ENCODE data around the gene CDNF.
"Not testable (repeated sequence)": the region's sequence is repeated elsewhere in the genome, so short reads cannot be mapped to it uniquely, and the experiment has no call there.

Gene CDNF

GRCh38 chr10:14876764-14877163 lies 38.9 kb upstream of the CDNF start:
- TF ChIP-seq ZFX (IDR thresholded peaks at IDR 0.05): no peak
- TF ChIP-seq, protein P1, sequence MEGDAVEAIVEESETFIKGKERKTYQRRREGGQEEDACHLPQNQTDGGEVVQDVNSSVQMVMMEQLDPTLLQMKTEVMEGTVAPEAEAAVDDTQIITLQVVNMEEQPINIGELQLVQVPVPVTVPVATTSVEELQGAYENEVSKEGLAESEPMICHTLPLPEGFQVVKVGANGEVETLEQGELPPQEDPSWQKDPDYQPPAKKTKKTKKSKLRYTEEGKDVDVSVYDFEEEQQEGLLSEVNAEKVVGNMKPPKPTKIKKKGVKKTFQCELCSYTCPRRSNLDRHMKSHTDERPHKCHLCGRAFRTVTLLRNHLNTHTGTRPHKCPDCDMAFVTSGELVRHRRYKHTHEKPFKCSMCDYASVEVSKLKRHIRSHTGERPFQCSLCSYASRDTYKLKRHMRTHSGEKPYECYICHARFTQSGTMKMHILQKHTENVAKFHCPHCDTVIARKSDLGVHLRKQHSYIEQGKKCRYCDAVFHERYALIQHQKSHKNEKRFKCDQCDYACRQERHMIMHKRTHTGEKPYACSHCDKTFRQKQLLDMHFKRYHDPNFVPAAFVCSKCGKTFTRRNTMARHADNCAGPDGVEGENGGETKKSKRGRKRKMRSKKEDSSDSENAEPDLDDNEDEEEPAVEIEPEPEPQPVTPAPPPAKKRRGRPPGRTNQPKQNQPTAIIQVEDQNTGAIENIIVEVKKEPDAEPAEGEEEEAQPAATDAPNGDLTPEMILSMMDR (conservative IDR thresholded peaks at IDR 0.05): no peak
- no peak overlapping the region for H3K27ac ChIP-seq

GRCh38 chr10:14875941-14876340 lies 38.1 kb upstream of the CDNF start:
- H3K27ac ChIP-seq: no peak overlapping the region
- TF ChIP-seq, protein P1 (conservative IDR thresholded peaks at IDR 0.05): no peak

DNA sequence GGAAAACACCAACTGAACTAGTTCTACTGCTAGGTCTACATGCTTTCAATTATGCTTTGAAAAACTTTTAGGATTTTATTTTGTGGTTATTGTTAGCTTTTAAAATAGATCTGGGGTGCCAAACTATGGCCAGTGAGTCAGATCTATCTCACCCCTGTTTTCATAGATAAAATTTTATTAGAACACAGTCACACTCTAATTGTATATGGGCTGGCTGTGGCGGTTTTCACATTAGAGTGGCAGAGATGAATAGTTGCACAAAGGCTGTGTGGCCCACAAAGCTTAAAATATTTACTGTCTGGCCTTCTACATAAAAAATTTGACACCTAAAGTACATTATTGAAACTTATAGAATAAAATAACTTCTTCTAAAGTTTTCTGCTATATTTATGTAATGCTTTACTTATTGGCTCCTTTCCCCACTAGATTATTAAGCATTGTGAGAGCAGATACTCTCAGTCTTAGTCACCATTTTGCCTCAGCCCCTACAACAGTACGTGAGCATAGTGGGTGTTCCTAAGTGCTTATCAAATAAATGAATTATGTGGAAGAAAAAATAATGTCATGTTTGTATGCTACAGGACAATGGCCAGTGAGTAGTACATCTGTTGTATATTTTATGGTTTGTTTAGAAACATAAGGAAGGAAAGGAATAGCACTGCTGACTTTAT lies 35.4 kb upstream of the CDNF start:
- H3K27ac ChIP-seq: no peak overlapping the region

GRCh38 chr10:14864871-14865270 lies 27.0 kb upstream of the CDNF start:
- not testable (repeated sequence) for H3K27ac ChIP-seq

More for the DNA sequence above, 35.4 kb upstream of the CDNF start:
- no peak for TF ChIP-seq ZFX (IDR thresholded peaks at IDR 0.05)
- TF ChIP-seq, protein P1 (conservative IDR thresholded peaks at IDR 0.05): no peak

DNA sequence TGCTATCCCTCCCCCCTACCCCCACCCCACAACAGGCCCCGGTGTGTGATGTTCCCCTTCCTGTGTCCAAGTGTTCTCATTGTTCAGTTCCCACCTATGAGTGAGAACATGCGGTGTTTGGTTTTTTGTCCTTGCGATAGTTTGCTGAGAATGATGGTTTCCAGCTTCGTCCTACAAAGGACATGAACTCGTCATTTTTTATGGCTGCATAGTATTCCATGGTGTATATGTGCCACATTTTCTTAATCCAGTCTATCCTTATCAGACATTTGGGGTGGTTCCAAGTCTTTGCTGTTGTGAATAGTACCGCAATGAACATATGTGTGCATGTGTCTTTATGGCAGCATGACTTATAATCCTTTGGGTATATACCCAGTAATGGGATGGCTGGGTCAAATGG lies 26.6 kb upstream of the CDNF start:
- not testable (repeated sequence) for H3K27ac ChIP-seq

DNA sequence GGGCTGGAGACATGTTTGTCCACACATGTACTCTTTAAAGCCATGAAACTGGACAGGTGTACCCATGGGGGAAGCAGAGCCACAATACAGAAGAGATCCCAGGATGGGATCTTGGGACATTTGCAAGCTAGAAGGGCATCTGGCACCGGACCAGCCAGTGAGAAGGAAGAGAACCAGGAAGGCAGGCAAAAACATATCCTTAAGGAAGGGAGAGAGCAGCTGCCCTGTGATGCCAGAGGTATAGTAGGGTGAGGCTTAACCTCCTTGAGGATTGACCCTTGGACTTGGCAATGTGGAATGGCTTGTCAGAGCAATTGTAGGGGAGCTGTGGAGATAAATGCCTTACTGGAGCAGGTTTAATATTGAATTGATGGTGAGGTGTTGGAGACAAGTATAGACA lies 23.0 kb upstream of the CDNF start:
- H3K27ac ChIP-seq: peak overlapping the region; percentile 84
- TF ChIP-seq ZFX (IDR thresholded peaks at IDR 0.05): no peak
- TF ChIP-seq, protein P1 (conservative IDR thresholded peaks at IDR 0.05): no peak

- H3K27ac ChIP-seq: no peak overlapping the region
- TF ChIP-seq, protein P1 (conservative IDR thresholded peaks at IDR 0.05): no peak
- no peak for TF ChIP-seq ZFX (IDR thresholded peaks at IDR 0.05)
These were observed 21.9 kb upstream of the CDNF start for GRCh38 chr10:14859775-14860174.

- TF ChIP-seq, protein P1 (conservative IDR thresholded peaks at IDR 0.05): no peak
- no peak for TF ChIP-seq ZFX (IDR thresholded peaks at IDR 0.05)
- H3K27ac ChIP-seq: peak overlapping the region; percentile 50
These were observed 21.2 kb upstream of the CDNF start for GRCh38 chr10:14859043-14859442.

Data from C4-2B (cell line).